GM18909 (cell line): ENCODE data around the gene PTPRN2.

ENCODE experiments used
- ATAC-seq: cut with Tn5 transposase; IDR thresholded peaks from one replicate; pipeline ENCODE4 v1.9.1; 2021; ENCODE audit warnings: mild to moderate bottlenecking; ENCODE audit not compliant: unreplicated experiment, poor library complexity

The PTPRN2 gene

DNA sequence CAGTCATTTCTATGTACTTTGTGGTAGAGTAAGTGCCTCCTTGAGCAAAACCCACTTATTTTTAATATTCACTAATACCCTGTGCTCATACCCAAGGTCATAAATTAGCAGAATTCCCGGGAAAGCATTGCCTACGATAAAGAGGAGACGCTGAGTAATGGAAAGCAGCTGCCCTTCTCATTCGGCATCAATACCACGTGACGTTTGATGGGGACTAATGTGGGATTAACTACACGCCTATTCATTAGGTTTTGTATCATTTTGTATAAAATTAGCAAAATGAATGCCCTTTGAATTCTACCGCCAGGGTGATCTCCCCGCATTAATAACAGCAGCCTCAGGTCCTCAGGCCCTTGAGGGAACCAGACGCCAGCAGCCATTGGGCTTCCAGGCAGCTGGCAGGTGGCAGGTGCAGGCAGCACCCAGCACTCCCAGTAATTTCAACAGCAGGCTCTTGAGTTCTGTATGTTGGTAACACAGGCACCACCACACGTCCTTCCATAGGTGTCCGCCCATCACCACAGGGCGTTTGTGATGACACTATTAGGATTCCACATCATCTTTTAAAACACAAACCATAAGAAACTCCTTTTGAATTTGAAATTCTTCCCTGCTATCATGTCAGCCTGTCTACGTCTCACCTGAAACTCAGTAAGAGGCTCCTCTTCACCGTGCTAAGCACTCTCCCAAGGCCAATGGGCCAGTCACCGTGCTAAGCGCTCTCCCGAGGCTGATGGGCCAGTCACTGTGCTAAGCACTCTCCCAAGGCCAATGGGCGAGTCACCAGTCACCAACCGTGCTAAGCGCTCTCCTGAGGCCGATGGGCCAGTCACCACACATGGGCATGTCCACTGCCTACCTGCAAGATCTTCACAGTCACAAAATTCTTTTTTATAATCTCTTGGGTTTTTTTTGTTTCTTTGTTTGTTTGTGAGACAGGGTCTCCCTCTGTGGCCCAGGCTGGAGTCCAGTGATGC lies 509.4 kb downstream of the PTPRN2 start:
- no peak for ATAC-seq

- ATAC-seq = no peak
Measured at GRCh38 chr7:158077151-158077840, 510.3 kb downstream of the PTPRN2 start.

DNA sequence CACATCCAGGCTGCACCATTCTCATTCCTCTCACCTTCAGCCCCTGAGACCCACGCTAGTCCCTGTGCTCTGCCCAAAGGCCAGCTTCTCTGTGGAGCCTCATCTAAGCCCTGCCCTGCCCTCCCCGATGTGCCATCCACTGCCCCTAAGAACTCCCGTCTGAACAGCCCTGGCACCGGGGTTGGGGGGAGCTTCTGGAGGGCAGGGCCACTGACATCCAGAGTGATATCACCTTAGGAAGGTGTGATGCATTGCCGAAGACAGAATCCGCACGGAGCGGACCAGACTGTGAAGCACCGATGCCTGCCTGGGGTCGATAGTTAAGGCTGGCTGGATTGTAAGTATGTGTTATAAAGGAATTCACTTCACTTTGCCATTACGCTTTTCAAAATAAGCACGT lies 511.0 kb downstream of the PTPRN2 start:
- no peak for ATAC-seq

DNA sequence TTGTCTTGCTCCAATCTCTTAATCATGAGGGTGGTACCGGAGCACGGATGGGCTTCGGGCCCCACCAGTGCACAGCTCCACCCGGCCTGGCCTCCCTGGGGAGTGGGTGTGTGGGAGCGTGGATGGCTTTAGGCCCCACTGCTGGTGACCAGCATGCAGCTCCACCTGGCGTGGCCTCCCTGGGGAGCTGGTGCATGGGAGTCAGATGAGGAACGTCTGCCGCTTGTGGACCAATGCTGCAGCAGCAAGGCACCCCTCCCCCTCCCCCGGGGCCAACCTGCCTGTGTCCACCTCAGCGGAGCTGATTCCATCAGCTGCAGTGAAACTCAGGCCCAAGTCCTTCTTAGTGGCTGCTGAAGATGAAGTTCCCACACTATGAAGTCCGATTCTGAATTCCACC lies 511.4 kb downstream of the PTPRN2 start:
- no peak for ATAC-seq

DNA sequence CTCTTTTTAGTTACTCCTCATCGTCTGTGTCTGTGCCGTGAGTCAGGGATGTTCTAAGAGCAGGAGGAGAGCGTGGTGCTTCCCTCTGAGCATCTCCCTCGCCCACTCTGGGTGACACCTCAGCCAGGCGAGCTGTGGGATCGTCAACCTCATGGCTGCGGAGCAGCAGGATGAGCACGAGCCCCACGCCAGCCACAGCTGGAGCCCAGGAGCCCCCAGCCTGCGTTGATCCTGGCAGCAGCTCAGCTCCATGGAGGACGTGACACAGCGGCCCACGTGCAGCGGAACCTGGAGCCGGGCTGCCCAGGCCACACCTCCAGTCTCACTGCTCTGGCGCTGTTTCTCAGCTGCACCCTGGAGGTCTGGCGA lies 512.0 kb downstream of the PTPRN2 start:
- ATAC-seq = no peak

DNA sequence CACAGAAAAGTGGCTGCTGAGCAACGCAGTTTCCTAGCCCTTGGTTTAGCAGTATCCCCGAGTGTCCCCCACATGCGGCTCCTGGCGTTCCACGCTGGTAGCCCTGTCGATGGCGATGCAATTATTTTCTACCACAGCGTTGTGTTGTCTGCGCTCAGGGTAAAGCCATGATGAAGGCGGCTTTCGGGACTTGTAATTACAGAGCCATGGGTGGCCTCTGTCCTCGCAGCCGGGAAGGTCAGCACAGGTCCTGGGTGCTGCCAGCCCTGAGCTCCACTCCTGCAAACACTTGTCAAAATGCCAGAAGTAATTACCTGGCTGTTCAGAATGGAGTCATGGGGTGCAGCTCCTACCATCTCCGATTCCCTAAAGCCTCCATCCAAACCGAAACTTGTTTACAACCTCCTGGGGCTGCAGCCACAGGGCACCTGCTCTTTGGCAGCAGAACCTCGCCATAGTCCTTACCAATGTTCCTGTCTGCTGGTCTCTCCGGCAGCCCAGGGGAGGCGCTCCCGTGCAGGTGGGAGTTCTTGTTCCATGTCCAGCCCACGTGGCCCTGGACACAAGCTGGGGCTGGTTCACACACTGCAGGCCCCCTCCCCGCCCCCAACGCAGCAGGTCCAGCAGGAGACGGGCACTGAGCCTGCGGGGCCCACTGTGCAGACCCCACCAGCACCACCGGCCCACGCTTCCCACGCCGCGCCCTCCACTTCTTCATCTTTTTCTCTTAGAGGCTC lies 512.6 kb downstream of the PTPRN2 start:
- ATAC-seq = no peak

- no peak for ATAC-seq
Measured at GRCh38 chr7:158073845-158074840, 513.5 kb downstream of the PTPRN2 start.

DNA sequence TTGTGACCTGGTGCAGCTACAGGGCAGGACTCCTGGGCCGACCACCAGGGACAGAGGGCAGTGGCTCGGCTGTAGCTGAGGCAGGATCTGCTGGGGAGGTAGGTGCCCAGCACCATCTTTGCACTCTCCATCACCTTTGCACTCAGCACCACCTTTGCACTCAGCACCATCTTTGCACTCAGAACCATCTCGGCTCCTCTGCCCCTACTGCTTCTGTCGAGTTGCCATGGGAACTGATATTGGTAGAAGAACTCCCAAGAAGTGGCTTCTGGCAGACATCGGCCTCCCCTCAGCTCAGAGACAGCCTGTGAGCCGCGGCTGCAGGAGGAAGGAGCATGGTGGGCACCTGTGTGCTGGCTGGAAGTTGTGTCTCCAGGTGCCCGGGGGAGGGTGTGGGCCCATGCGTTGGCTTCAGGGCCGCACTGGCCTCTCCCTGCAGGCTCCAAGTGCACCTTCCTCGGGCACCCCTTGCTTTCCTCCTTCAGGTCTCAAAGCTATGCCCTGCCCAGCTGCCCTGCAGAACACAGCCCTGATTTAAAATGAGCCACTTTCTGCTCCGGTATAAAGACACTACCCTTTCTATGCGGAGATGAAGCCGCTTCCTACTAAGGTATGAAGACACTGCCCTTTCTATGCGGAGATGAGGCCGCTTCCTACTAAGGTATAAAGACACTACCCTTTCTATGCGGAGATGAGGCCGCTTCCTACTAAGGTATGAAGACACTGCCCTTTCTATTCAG lies 514.5 kb downstream of the PTPRN2 start:
- ATAC-seq = no peak

- no peak for ATAC-seq
Measured at GRCh38 chr7:158070222-158070920, 517.3 kb downstream of the PTPRN2 start.

DNA sequence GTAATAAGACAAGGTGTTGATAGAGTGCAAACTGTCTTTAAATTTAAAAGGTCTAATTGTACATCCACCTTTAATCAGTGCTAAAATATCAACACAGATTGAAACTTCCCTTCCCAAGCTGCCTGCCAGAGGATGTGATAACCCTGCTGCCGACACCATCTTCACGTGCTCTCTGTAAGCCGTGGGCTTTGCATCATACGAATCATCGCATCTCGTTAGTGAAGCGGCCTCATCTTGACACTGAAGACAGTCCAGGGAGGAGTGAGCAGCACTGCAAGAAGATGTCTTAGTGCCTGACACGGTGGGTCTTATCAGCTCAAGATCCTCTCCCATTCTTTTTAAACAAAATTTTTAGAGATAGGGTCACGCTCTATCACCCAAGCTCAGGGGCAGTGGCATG lies 518.8 kb downstream of the PTPRN2 start:
- no peak for ATAC-seq

- no peak for ATAC-seq
Measured at GRCh38 chr7:158067931-158068482, 519.6 kb downstream of the PTPRN2 start.

DNA sequence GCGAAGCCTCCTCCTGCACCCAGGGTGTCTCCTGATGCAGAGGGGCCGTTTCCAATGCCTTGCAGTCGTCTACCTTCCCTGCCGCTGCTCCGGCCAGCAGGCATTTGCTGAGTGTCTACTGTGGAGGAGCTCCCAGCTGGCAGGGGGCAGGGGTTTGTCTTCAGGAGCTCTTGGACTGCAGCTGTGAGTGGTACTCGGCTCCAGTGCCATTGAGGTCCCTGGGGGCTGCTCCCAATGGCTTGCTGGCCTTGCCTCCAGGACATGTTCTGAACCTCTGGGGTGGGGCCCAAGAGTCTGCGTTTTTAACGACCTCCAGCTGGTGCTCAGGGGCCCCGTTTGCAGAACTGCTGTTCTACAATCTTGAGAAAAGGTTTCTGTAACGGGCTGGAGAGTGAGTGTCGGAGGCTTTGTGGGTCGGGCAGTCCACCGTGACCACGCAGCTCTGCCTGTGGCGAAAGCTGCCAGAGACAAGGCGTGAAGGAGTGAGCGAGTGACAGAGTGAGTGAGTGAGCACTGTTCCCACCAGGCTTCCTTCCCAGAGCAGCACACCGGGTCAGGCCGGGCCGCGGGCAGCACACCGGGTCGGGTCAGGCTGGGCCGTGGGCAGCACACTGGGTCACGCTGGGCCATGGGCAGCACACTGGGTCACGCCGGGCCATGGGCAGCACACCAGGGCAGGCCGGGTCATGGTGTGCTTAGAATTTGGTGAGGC lies 520.2 kb downstream of the PTPRN2 start:
- no peak for ATAC-seq

DNA sequence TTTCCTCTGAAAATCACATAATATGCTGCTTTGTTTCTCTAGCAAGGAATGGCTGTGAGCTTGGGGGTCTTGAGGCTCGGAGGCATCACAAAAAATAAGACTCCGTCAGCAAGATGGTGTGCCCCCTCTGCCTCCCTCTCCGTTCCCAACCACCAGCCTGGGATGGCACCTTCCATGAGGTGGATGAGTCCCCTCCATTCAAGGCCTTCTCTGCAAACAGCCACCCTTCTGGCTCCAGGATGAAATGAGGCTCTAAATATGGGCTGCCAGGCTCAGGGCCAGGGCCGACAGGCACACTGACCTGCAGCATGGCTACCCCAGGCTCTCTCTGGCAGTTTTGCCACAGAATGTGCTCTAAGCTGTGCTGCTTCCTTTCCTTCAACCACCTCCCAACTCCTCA lies 521.5 kb downstream of the PTPRN2 start:
- ATAC-seq = no peak

DNA sequence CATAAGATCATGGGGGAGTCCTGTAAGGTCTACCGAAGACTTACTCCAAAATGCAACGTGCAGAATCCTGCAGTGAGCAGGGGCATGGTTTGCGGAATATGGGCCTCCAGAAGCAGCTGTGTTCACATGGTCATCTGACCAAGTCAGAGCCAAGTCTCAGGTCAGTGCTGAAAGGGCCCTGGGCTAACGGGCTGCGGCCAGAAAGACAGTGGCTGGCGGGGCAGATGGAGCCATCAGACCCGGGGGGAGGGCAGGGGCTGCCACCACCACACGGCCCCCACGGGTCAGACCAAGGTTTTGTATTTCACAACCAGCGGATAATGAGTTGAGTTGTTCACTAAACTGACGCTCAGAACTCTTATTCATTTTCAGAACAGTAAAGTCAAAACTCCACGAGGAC lies 522.3 kb downstream of the PTPRN2 start:
- ATAC-seq = no peak

GRCh38 chr7:158064631-158065030 lies 523.0 kb downstream of the PTPRN2 start:
- no peak for ATAC-seq

DNA sequence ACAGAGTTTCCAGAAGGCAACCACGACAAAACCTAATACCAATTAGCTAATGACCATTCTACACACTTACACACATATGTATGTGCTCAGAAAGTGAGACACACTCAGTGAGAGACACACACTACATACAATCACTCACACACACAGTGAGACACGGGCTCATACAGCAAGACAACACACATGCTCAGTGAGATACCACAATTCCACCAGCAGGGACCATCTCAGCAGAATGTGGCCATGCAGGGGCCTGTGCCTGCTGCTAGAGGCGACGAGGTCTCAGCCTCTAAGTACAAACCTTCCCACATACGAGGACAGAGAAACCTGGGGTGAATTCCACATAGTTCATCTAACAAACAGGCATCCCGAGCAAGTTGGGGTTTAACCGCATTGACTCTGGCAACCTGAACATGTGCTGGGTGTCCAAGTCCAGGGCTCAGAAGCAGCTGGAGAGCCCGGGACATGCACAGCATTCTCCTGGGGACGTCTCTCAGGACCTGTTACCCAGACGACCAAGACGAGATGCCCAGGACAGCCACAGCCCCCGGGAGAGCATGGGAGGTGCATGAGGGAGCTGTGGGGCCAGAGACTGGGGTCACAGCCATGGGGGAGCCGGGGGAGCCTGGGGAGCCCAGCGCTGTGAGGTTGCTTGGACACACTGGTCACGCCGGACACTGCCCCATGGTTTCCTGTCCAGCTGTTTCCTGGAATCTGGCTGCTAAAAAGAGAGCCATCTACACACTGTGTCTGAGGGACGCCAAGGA lies 523.6 kb downstream of the PTPRN2 start:
- ATAC-seq = no peak

DNA sequence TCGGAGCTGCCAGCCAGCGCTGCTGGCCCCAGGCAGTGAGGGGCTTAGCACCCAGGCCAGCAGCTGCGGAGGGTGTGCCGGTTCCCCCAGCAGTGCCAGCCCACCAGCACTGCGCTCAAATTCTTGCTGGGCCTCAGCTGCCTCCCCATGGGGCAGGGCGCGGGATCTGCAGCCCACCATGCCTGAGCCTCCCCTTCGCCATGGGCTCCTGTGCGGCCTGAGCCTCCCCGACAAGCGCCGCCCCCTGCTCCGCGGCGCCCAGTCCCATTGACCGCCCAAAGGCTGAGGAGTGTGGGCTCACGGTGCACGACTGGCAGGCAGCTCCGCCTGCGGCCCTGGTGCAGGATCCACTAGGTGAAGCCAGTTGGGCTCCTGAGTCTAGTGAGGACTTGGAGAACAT lies 525.0 kb downstream of the PTPRN2 start:
- ATAC-seq = no peak
